GM19240 (cell line): Measurements from ENCODE around the gene SLC4A5.

ENCODE experiments used
- DNase-seq: peaks from one replicate; pipeline ENCODE4 v3.0.0; 2011; ENCODE audit warnings: low spot score; ENCODE audit not compliant: insufficient read length

Gene SLC4A5

DNA sequence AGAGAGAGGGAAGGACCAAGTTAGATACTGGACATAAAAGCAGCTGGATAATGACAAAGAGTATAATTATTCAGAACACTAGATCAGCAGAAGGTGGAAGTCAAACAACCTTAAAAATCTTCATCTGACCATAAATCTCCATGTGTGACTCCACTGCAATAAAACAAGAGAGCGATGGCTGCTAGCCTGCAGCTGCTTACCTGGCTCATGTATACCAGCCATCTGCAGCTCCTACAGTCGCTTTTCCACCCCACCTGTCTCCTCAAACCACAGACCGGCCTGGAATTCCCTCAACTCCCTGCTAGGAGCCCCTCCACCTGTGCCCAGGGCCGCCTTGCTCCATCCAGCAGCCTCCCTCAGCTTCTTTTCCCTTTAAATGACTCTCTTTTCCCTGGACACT, 64.5 kb downstream of the SLC4A5 start:
- DNase-seq = no peak

DNA sequence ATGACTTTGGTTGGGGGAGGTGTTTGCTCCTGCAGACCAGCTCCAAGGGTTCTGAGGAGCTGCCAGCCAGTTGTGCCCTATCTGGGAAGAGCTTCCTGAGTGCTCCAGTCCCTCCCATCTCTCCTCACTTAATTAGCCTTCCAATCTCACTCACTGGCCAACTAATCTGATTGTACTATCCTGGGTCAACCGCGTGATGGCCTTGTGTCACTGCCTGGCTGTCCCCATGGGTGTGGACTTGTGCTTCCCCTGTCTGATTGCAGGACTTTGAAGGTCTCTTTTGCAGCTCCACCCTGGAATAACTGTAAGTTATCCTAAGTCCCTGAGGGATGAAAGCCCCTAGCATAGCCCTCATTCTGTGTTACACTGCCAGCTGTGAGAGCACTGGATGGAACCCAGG, 65.0 kb downstream of the SLC4A5 start:
- no peak for DNase-seq

DNA sequence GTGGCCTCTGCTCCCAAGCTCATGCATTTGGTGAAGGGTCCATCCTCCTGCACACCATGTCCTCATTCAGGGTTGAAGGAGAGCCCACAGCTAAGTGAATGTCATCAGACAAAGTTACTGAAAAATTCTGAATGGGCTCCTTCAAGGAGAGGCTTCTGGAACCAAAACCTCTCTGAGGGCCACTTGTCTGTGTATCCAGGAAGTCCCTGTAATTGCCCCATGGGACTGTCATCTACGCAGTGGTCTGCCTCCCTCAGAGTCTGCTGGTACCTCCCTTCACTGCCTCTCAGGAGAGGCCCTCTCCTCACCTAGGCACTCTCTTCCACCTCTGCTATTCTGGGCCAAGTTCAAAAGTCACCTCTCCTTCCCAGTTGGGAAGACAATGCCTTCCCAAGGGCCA, 68.0 kb downstream of the SLC4A5 start:
- DNase-seq = no peak

DNA sequence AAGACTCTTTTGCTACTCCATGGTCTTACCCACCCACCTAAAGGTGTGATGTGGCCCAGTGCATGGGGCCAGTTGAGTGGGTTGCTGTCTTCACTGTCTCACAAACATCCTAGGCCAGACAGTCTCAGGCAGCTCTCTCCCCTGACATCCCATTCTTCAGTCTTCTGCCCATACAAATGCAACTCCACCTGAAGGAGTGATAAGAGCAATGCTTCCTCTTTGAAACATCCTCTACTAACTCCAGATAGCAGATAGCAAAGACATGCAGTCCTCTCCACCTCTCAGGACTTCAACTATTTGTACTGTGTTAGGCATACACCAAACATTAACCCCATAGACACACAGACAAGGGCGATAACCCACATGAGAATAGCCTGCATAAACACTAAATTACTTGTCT, 73.5 kb downstream of the SLC4A5 start:
- DNase-seq = no peak

DNA sequence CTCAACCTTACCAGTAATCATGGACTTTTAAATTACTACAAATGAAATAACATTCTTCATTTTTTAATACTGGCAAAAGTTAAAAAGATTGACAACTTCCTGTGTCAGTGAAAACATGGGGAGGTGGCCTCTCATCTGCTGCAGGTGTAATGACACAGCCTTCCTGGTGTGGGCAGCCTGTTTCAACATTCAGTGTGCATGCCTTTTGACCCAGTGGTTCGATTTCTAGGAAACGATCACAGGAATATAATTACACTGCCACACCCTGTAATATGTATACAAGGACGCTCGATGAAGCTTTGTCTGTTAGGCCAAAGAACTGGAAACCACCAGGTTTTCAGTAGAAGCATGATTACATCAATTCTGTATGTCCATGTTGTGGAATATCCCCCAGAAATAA, 76.1 kb downstream of the SLC4A5 start:
- DNase-seq = peak; percentile 55

DNA sequence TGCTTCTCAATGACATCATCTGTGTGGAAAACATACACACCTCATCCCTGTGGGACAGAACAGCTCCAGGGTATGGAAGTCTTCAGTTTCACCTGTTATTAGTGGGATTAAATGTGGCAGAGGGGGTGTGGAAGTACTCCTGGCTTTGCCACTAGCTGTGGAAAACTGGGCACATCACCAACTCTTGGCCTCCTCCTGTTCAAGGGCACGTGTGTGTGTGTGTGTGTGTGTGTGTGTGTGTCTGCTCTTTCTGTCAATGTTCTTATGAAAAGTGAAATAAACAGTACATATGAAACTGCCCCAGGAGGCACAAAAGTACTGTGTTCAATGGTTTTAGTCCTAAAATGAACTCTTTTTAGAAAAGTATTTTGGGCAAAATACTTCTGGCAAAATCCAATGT, 78.9 kb downstream of the SLC4A5 start:
- no peak for DNase-seq

DNA sequence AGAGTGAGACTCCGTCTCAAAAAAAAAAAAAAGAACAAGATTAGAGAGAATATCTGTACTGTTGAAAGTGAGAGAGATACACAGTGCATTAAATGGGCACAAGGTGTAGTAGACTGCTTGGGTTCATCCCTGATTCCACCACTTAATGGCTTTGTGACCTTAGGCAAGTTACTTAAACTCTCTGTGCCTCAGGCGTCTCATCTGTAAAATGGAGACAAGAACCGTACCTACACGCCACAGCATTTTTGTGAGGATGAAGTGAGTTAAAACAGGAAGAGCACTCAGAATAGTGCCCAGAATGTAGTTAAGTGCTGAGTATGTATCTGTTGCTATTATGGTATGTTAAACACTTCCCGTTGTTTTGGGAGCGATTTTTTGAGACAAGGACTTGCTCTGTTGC, 80.5 kb downstream of the SLC4A5 start:
- no peak for DNase-seq

DNA sequence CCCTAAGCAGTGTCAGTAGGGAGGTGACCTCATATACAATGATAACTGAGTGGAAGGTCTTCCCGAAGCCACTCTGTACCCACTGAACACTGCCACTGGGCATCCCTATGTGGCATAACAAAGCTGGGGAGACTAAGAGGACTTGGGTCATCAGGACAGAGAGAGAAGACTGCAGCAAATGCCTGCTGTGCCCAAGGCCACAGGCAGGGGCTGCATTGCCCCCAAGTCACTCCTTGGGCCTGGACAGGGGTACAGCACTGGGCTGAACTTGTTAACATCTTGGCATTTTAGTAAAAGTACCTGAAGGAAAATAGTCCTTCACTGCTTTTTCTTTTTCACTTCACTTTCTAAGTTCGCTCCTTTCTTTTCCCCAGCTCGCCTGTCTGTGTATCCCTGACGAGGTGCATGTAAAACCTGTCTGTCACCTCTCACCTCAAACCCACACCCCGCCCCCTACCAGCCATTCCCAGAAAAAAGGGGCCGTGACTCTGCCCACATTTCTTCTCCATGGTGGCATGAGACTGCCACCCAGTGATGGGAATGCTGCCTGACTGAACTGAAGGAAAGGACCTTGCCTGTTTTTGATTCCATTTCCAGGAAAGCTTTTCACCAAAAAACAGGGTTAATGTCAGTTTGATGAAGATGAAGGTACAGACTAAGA, 81.9 kb downstream of the SLC4A5 start:
- no peak for DNase-seq

DNA sequence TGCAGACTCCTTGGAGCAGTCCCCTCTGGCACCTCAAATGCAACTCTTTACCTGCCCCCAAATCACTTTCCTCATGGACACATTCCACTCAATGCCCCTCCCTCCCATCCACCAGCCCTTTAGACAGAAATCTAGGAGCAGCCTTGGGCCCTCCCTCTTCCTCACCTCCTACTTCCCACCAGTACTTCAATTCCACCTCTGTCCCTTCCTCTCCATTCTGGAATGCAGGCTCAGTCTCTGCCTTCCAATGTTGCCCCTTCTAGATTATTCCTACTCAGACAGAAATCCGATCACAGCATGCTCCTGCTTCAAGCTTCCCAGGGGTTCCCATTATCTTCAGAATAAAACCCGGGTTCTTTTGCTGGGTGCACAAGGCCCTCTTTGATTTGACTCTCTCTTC, 82.7 kb downstream of the SLC4A5 start:
- DNase-seq = no peak

DNA sequence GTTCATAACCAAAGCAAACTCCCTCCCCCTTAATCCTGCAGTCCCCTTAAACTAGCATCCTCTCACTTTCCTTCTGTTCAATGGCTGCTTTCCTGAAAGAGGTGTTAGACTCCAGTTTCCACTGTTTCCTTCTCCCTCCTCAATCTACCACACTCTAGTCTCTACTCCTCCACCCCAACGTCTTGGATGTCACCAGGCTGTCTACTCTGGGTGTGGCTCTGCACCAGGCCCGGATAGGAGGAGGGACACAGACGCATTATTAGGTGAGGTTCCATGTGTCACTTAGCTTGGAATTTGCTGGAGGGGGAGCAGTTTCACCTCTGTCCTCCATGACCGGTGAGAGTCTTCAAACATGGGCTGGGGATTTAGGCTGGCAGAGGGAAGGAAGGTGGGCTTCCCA, 83.5 kb downstream of the SLC4A5 start:
- DNase-seq = no peak

DNA sequence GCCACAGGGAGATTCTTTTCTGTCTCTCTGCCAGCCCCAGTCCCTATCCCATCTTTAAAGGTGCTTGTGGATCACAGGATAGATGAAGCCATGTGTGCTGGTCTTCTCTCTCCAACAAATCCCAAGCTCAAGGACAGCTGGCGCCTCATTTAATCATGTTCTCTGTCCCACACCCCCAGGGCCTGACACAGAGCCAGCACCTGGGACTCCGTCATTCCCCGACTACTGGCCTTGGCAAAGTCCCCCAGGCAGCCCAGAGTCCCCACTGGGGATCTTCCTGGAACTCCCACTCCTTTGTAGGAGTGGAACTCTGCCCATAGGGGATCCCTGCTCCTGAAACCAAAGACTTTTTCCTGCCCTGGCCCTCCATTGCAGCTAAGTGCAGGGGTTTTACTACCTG, 84.0 kb downstream of the SLC4A5 start:
- no peak for DNase-seq

DNA sequence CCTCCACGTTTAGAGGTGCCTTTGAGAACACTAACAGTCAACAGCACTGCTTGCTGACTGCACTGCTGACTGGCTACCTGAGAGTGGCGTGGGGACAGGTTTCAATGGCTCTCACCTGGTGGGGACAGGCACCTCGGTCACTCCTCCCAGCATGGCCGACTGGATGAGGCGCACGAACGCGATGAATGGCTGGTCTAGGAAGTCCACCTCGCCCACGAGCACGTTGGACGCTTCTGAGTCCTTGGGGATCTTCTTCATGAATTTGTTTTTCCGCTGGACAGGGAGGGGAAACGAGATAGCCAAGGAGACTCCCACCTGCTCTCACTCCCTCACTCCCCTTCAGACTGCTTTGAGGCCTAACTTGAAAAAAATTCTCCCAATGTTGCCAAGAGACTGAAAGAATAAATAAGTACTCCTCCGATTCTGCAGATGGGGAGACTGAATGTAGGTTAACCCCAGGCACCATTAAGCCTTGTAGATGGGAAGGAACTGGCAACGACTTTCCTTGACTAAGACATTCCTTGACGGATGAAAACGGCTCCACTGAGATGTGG, 87.5 kb downstream of the SLC4A5 start:
- no peak for DNase-seq

DNA sequence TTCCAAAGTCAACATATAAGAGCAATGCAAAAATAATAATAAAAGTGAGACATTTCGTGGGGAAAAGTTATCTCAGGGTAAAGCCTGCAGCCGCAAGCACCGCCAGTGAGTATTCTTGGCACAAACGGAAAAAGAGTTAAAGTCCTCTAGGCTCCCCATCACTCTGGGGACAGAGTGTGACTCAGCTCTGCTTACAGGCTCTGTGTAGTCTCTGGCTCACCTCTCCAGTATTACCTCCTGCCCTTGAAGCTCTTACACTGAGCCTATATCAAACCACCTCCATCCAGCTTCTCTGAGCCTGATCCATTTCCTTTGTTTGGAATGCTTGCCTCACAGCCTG, 89.3 kb downstream of the SLC4A5 start:
- DNase-seq = no peak

DNA sequence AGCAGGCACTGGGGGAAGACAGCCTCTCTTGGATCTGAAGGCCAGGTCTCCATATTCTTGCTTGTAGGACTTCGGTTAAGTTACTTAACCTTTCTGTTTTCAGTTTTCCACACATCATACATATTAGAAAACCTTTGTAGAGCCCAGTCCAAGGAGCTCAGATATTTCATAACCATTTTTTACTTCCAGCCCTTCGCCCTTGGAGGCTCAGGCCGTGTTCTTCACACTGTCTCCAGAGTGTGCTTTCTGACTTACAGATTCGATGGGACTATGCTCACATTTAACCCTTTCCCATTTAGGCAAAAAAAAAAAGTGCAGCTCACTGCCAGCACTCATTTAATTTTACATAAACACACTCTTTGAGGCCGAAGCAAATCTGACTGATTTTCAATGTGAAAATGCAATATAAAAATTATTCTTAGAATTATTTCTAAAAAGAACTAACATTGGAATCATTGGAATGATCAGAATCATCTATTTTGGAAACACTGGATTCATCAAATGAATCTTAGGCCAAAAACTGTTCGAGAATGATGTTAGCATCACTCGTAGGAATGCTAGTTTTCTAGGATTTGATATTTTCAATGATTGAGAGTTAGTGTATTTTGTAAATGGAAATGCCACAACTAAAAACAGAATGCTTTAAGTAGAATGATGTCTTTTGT, 89.8 kb downstream of the SLC4A5 start:
- DNase-seq = no peak

DNA sequence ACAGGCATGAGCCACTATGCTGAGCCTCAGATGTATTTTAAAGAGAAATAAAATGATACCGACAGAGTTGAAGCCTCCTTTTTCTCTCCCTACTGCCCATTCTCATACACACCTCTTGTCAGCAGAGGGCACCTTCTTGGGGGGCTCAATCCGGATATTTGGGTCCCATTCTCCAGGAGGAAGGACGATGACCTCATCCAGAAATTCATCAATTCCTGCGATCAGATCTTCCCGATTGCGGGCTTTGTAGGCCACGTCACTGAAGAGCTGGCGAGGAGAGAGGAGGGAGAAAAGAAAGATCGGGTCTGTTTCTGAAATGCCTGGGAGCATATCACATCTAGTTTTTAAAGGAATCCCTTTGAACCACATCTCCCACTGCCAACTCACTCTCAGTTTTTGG, 90.4 kb downstream of the SLC4A5 start:
- DNase-seq = no peak

DNA sequence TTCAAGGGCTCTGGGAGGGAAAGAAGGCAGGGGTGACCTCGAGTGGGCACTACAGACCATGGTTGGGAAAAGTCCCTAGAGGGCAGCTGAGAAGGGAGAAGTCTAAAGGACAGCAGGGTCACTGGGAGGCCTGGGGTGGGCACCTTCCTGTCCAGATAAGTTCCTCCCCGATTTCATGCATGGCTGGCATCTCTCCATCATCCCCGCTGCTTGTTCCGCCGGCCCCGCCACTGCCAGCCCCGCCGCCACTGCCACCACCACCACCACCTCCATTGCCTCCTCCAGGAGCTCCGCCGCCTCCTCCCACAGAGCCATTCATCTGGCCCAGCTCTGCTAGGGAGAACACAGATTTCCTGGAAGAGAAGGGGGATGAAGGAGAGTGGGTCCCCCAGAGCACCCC, 91.2 kb downstream of the SLC4A5 start:
- no peak for DNase-seq

DNA sequence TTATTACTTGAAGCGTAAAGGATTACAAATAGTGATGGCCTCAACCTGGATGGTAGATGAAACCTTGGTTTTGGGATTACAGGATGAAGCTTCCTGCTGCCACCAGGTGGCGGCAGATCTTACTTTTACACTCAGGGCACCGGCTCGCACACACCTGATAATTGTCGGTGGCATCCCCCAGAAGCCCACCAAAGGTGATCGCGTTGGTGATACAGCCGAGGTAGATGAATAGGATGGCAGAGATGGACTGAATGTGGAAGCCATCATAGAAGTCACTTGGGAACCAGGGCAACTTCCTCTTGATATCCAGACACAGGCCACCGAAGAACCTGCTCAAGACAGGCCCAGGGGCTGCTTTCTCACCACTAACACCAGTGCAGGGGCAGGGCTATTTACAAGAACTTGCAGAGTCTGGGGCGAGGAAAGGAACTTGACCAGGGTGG, 93.0 kb downstream of the SLC4A5 start:
- DNase-seq = peak; percentile 77

DNA sequence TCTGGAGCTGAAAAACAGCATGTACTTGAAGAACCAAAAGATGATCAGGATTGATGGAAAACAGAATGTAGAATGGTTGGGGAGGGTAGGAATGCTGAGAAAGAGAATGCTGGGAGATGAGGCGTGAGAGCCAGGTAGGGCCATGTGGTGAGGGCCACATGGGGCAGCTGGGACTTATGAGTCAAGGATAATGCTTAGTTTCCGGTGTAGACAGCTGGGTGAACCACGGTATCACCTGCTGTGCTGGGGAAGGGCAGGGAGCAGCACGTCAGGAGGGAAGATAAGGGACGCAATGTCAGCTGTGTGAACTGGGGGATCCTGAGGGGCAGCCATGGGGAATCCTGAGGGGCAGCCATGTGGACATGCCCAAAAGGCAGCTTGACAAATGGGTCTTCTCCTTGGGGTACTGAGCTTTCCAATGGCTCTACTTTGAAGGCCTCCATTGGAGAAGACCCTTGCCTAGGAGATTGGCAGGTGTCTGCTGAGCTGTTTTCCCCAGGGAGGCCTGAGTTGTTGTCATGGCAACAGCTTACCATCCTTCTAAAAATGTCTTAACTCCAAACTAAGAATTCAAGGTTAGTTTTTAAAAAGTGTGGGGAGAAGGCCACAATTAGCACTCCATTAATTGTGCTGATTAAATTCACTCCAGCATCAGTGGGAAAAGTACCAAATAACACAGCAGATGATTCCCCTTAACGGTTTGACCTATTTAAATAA, 93.7 kb downstream of the SLC4A5 start:
- DNase-seq = no peak

DNA sequence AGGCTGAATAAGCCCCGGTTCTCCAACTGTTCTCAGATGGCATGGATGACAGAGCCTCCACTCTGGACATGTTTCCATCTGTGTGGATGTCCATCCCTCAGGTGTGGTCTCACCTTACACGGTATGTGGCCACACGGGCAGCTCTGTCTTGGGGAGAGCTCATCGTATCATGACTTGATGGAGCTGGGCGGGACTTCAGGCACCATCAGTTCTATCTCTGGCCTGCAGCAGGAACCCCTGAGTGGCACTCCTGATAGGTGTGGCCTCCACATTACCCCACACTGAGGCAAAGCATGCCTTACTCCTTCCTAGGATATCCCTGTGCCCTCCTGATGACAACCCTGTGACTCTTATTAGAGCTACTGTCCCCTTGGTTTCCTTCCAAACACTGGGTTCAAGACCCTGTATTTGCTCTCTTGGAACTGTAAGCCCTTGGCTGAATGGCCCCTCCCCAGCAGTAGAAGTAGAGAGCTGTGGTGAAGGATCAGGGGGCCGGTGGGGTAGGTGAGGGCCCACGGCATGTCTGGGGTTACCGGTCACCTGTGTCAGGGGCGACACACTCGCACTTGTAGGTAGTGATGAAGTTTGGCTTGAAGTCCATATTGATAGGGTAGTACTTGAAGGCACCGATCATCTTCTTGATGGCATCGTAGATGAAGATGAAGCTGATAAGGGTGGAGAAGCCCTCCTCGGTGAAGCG, 96.6 kb downstream of the SLC4A5 start:
- DNase-seq = no peak

DNA sequence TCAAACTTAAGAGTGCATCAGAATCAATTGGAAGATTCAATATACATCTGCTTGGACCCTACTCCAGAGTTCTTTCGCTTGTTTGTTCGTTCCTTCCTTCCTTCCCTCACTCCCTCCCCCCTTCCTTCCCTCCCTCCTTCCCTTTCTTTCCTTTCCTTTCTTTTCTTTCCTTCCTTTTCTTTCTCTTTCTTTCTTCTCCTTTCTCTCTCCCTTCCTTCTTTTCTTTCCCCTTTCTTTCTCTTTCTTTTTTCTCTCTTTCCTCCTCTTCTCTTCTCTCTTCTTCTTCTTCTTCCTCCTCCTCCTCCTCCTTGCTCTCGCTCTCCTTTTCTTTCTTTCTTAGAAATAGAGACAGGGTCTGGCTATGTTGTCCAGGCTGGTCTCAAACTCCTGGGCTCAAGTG, 98.9 kb downstream of the SLC4A5 start:
- DNase-seq = no peak

DNA sequence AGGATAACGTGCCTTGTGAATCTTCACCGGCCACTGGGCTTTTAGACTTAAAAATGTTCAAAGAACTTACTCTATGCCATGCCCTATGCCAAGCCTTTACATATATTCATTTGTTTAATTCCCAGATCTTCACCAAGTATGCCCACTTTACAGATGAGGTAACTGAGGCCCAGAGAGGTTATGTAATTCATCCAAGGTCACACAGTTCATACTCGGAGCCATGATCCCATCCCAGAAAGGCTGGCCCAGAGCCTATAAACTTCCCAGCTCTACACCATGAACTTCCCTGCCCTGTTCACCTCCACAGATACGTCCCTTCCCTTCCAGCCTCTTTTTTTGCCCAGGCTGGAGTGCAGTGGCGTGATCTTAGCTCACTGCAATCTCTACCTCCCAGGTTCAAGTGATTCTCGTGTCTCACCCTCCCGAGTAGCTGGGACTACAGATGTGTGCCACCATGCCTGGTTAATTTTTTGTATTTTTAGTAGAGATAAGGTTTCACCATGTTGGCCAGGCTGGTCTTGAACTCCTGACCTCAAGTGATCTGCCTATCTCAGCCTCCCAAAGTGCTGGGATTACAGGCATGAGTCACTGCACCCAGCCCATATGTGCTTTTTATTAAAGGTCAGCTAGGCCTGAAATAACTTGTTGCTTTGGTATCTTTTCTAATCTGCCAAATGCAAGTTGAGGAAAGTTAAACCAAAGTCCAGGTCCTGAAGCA, 100.7 kb downstream of the SLC4A5 start:
- no peak for DNase-seq
